ENCODE data around the gene ZBTB11. TPM values are rescaled to one million over a fixed set of nuclear protein-coding genes. Genes with fewer than 3 reads are reported as not detected.
"Not testable (repeated sequence)": the region's sequence is repeated elsewhere in the genome, so short reads cannot be mapped to it uniquely, and the experiment has no call there.

Gene ZBTB11
- total RNA-seq, 1 donor from 2014 or later, result 16.9 TPM

DNA sequence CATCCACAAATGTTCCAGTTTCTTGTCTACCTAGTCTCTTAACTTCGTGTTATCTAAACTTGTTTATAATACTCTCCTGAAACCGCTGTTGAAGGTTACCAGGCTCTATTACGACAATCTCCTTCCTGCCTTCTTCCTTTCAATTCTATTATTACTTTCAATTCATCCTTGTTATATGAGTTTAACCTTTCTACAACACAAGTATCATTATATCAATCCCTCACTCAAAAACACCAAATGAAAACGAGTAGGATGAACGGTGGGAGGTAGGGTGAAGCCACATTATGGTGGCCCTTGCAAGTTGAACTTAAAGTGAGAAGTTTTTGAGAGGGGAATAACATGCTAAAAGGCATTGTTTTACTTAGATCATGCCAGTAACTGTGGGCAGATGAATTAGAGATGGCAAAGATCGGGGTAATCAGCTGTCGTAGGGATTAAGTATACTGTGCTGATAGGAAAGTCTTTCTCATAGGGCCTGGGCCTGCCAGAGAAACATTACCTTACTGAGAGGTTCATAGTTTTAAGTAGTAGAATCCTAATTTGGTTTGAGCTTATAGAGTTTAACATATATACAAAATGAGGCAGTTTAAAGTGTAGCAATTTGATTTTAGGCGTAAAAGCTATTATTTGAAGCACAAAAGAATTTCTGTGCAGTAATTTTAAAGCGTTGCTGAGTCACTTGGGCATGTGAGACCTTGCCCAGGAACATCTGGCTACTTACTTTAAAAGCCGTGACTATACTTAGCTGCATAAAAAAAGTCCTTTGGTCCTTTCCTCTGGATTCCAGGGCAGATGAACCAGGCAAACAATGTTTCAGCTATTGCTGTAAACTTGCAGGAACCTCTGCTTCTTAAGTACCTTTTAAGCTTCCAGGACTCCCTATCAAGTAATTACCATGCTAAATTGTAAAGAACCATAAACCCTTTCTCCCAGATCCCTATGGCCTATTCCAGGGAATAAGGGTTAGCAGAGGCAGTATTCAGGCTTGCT, 44.2 kb upstream of the ZBTB11 start:
- no peak for DNase-seq (ENCODE audit: low read depth)
- H3K27me3 ChIP-seq (ENCODE audit: control insufficient read depth, insufficient read depth, low read length), result no peaks in the 10 kb centered on the region
- H3K36me3 ChIP-seq (ENCODE audit: control insufficient read depth, insufficient read depth, low read length), result no peaks in the 10 kb centered on the region
- no peak overlapping the region for H3K4me3 ChIP-seq (ENCODE audit: low read depth, low read length)
- TF ChIP-seq, protein P1, sequence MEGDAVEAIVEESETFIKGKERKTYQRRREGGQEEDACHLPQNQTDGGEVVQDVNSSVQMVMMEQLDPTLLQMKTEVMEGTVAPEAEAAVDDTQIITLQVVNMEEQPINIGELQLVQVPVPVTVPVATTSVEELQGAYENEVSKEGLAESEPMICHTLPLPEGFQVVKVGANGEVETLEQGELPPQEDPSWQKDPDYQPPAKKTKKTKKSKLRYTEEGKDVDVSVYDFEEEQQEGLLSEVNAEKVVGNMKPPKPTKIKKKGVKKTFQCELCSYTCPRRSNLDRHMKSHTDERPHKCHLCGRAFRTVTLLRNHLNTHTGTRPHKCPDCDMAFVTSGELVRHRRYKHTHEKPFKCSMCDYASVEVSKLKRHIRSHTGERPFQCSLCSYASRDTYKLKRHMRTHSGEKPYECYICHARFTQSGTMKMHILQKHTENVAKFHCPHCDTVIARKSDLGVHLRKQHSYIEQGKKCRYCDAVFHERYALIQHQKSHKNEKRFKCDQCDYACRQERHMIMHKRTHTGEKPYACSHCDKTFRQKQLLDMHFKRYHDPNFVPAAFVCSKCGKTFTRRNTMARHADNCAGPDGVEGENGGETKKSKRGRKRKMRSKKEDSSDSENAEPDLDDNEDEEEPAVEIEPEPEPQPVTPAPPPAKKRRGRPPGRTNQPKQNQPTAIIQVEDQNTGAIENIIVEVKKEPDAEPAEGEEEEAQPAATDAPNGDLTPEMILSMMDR (IDR thresholded peaks at IDR 0.05; ENCODE audit: insufficient read depth, low read length, poor library complexity, severe bottlenecking), result no peak

DNA sequence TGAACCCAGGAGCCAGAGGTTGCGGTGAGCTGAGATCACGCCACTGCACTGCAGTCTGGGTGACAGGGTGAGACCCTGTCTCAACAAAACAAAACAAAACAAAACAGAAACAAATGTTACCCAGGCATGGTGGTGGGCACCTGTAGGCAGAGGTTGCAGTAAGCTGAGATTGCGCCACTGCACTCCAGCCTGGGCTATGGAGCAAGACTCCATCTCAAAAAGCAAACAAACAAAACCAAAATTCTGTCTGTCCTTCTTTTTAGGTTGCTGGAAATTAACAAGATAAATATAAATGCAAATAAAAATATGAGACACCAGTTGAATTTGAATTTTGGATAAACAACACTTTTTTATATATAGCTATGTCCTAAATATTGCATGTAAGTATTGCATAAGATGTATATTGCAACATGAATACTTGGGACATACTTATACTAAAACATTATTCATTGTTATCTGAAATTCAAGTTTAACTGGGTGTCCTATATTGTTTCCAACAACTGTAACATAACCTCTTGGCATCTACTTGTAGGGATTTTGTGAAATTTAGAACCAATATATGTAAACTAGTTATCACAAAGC, 42.8 kb upstream of the ZBTB11 start:
- no peaks in the 10 kb centered on the region for H3K36me3 ChIP-seq (ENCODE audit: control insufficient read depth, insufficient read depth, low read length)
- DNase-seq (ENCODE audit: low read depth), result no peak
- TF ChIP-seq, protein P1 (IDR thresholded peaks at IDR 0.05; ENCODE audit: insufficient read depth, low read length, poor library complexity, severe bottlenecking), result no peak
- H3K4me3 ChIP-seq (ENCODE audit: low read depth, low read length), result no peak overlapping the region
- no peaks in the 10 kb centered on the region for H3K27me3 ChIP-seq (ENCODE audit: control insufficient read depth, insufficient read depth, low read length)

DNA sequence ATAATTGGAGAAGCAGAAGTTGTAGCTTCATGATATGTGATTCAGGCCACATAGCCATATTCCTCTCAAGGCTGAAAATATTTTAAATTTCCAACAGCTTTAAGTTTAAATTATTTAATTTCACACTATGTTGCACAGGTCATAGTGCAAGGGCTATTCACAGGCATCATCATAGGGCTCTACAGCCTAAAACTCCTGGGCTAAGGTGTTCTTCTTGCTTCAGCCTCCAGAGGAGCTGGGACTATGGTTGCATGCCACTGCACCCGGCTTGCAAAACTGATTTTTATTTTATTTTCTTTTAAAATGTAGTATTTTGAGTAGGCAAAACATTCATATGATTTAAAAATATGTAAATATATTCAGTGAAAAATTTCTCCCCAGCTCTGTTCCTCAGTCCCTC, 41.5 kb upstream of the ZBTB11 start:
- Histone ChIP-seq H3K4me3 (ENCODE audit: low read depth, low read length) (no peak overlapping the region), H3K27me3 (ENCODE audit: control insufficient read depth, insufficient read depth, low read length) (no peaks in the 10 kb centered on the region), H3K36me3 (ENCODE audit: control insufficient read depth, insufficient read depth, low read length) (no peaks in the 10 kb centered on the region)
- no peak for DNase-seq (ENCODE audit: low read depth)
- TF ChIP-seq, protein P1 (IDR thresholded peaks at IDR 0.05; ENCODE audit: insufficient read depth, low read length, poor library complexity, severe bottlenecking), result no peak

DNA sequence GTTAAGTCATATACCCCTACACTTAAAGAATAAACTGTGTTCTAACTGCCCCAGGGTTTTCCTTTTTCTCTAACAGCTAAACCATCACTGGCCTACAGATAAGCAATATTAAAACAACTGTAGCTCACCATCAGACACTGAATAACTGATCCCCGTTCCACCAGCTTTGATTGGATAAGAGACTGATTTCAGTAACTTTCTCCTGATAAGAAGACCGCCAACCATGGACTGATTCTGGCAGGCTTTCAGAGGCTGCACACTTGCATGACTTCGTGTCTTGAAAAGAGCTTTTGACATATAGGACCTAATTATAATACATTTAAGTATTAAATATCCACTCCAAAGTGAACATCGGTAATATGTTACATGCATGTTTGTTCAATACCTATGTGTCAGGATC, 32.2 kb upstream of the ZBTB11 start:
- Histone ChIP-seq H3K36me3 (ENCODE audit: control insufficient read depth, insufficient read depth, low read length) (no peaks in the 10 kb centered on the region), H3K27me3 (ENCODE audit: control insufficient read depth, insufficient read depth, low read length) (no peaks in the 10 kb centered on the region), H3K4me3 (ENCODE audit: low read depth, low read length) (no peak overlapping the region)
- DNase-seq (ENCODE audit: low read depth), result no peak
- TF ChIP-seq, protein P1 (IDR thresholded peaks at IDR 0.05; ENCODE audit: insufficient read depth, low read length, poor library complexity, severe bottlenecking), result no peak

DNA sequence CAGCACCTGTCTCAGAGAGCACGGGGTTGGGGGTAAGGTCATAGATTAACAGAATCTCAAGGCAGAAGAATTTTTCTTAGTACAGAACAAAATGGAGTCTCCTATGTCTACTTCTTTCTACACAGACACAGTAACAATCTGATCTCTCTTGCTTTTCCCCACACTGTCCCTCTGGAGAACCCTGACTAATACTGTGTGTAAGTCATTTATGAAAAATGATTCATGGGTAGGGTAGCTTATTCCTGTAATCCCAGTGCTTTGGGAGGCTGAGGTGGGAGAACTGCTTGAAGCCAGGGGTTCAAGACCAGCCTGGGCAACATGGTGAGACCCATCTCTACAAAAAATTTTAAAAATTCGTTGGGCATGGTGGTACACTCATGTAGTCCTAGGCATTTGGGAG, 27.7 kb upstream of the ZBTB11 start:
- H3K36me3 ChIP-seq (ENCODE audit: control insufficient read depth, insufficient read depth, low read length); DNase-seq (ENCODE audit: low read depth): not testable (repeated sequence)

DNA sequence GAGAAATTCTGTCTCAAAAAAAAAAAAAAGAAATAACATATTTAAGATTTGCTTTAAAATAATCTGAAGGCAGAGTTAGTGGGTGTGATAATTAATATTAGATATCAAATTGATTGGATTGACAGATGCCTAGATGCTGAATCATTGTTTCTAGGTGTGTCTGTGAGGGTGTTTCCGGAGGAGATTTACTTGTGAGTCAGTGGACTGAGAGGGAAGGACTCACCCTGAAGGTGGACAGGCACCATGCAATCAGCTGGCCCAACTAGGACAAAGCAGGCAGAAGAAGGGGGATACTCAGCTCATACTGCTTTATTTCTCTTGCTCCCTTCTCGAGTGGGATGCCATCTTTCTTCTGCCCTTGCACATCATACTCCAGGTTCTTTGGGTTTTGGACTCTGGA, 26.2 kb upstream of the ZBTB11 start:
- TF ChIP-seq, protein P1 (IDR thresholded peaks at IDR 0.05; ENCODE audit: insufficient read depth, low read length, poor library complexity, severe bottlenecking), result no peak
- Histone ChIP-seq H3K36me3 (ENCODE audit: control insufficient read depth, insufficient read depth, low read length) (no peaks in the 10 kb centered on the region), H3K4me3 (ENCODE audit: low read depth, low read length) (no peak overlapping the region), H3K27me3 (ENCODE audit: control insufficient read depth, insufficient read depth, low read length) (no peaks in the 10 kb centered on the region)
- no peak for DNase-seq (ENCODE audit: low read depth)

More for the DNA sequence above, 27.7 kb upstream of the ZBTB11 start:
- H3K27me3 ChIP-seq (ENCODE audit: control insufficient read depth, insufficient read depth, low read length); H3K4me3 ChIP-seq (ENCODE audit: low read depth, low read length): not testable (repeated sequence)

All from kidney epithelial cell (primary cell).